ENCODE measurements around the gene ME1.
"Not testable (repeated sequence)": the region's sequence is repeated elsewhere in the genome, so short reads cannot be mapped to it uniquely, and the experiment has no call there.

The ME1 gene

DNA sequence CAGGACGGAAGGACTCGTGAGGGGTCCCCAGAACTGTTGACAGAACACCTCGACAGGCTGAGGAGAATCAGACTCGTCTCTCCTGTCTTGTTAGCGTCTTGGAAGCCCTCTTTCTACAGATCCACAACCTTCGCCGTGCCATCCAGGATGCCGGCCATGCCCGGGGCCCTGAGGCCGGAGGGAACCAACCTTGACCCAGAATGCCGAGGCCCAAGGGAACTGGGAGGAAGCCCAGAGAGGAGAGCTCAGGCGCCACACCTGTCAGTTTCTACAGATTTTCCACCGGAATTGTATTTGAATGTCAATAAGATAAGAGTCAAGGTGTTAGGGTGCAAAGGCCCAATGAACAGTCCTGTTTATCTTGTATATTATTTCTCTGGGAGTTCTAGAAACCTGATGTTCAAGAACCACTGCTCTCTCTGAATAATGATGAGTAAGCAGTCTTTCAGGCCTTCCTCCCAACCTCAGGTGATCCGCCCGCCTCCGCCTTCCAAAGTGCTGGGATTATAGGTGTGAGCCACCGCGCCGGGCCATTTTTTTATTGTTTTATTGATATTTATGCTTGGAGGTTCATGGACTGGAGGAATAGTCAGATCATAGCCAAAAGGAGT, 799 bp upstream of the ME1 start:
- DNase-seq, result no peak

DNA sequence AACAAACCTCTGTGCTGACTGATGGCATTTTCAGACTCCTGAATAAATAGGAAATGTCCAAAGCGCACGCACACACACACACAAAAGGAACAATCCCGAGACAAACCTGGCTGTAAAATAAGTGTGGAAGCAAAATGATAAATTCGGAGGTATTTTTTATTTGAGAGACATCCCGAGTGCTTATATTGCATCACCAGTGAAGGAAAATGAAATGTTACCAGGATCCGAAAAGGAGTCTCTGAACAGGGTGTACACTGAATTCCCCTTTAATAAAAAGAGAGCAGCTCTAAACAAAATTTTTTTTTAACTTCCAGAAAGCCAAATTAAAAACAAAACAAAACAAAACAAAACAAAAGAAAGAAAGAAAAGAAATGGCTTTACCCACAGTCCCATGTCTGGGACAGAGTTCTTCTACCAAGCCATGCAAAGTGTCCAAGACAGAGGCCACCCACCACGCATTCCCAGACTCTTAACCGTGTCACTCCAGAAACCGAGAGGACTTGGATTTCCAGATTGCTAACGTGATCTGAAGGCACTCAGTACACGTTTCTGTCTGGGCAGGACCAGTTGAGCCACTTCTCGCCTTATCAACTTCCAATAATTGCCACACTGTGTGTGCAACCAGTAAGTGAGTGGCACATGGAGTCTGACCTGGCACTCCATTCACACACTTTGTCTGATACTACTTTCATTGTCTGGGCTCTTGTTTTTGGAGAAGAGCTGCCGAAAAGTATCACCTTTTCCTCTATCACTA, 817 bp downstream of the ME1 start:
- DNase-seq, result peak in 1 of 2 experiments; percentile 4

GRCh38 chr6:83429269-83429668, 1.6 kb downstream of the ME1 start:
- DNase-seq, result no peak

- no peak for DNase-seq
Observed at GRCh38 chr6:83424392-83425018, 6.3 kb downstream of the ME1 start.

GRCh38 chr6:83417880-83418663, 12.8 kb downstream of the ME1 start:
- peak; percentile 6 to 10 for DNase-seq

DNA sequence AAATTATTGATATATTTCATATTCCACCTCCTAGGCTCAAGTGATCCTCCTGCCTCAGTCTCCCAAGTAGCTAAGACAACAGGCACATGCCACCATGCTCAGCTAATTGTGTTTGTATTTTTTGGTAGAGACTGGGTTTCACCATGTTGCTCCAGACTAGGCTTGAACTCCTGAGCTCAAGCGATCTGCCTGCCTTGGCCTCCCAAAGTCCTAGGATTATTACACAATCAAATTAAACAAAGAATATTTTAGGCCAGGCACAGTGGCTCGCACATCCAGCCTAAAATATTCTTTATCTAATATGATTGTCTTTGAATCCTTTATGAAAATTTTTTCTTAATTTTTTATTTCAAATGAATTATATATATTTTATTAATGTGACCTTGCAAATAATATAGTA, 17.8 kb downstream of the ME1 start:
- no peak for DNase-seq

DNA sequence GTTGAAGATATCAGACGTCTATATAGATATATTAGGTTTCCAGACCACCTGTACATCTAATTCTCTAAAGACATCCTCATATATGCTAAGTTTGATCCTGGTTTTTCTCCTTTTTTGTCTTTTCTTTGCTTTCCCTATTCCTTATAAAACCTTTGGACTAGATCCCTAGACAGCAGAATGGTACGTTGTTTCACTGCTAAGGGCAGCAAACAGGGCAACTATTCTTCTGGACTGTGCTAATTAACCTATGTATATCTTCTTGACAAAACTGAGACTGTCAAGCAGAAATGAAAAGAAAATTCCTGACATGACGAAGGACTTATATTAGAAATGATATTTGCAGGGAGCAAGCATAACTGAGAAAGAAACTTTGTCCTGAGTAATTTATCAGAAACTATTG, 19.1 kb downstream of the ME1 start:
- no peak for DNase-seq

GRCh38 chr6:83403191-83403590, 27.7 kb downstream of the ME1 start:
- no peak for DNase-seq

- no peak for DNase-seq
Observed at GRCh38 chr6:83389606-83390005, 41.2 kb downstream of the ME1 start.

DNA sequence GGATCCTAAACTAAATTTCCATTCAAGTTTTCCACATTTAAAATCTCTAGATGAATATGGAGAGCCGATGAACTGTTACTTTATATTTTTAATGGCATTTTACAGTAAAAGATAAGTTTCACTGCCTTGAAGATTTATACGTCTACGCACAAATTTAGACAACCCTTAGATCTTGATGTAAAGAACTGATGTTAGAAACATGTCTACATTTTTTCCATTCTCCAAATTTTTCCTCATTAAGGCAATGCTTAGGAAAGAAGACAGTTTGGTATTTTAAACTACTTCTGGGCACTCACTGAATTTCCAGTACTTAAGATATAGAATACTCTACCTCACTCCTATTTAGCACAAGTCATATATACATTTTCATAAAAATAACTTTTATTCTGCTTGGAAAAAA, 45.4 kb downstream of the ME1 start:
- DNase-seq, result no peak

DNA sequence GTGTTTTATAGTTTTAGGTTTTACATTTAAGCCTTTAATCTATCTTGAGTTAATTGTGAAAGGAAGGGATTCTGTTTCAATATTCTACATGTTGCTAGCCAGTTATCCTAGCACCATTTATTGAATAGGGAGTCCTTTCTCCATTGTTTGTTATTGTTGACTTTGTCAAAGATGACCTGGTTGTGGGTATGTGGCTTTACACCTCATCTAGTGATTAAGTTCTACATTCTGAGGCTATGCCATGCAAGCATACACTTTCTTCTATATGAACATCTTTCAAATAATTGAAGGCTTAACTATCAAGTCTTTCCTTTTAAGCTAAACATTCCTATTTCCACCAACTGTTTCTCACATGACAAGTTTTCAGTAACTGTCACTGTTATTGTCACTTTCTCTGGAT, 46.1 kb downstream of the ME1 start:
- DNase-seq, result no peak

DNA sequence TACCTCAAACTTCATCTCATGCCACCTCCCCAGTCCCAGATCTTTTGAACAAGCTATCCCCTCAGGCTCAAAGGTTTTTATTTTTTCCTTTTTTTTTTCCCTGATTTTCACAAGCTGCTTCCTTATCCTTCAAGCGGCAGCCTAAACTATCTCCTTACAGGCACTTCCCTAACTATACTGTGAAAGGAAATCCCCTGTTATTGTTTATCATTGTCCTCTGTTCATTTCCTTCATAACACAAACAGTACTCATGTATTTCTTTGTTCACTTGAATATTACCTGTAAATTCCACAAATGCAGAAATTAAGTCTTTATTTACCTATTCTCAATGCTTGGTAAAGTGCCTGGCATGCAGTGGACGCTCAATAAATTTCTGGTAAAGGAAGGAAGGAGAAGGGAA, 48.9 kb downstream of the ME1 start:
- no peak for DNase-seq

- DNase-seq, result no peak
Observed at GRCh38 chr6:83378621-83379388, 52.0 kb downstream of the ME1 start.

- DNase-seq, result no peak
Observed at GRCh38 chr6:83371423-83371822, 59.4 kb downstream of the ME1 start.

DNA sequence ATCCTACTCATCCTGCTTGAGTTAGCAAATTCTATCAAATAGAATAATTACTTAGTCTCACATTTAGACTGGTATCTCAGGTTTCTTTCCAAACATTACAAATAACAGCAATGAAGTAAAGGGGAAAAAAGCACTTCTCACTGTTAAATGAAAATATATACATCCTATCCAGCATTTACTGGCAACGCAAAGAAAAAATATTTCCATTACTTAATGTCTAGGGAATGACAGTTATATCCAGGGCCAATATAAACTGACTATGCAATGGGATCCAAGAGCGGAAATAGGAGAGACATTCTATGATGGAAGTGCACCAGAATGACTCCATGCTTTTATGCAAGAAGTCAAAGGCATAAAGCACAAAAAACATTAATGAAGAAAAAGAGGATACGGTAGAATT, 60.3 kb downstream of the ME1 start:
- no peak for DNase-seq

- DNase-seq, result no peak
Observed at GRCh38 chr6:83369692-83370091, 61.2 kb downstream of the ME1 start.

DNA sequence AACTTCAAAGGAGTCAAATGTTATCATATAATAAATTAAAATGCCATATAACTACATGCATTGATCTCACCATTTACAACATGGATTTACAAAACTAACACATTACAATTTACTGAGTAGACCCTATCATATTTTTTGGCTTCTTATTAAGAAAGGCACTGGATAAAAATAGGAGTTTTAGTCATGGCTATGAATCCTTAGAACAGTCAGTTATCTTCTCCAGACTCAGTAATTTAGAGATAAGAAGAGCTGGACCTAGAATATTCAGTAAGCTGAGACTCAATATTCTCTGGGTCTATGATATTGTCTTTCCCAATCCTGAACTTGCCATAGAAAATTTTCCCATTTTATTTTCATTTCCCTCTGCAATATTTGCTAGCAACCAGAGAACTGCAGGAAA, 62.3 kb downstream of the ME1 start:
- no peak for DNase-seq

GRCh38 chr6:83367104-83367503, 63.7 kb downstream of the ME1 start:
- DNase-seq, result no peak

GRCh38 chr6:83365931-83366330, 64.9 kb downstream of the ME1 start:
- no peak for DNase-seq

- DNase-seq, result not testable (repeated sequence)
Observed at GRCh38 chr6:83362349-83362748, 68.5 kb downstream of the ME1 start.

DNA sequence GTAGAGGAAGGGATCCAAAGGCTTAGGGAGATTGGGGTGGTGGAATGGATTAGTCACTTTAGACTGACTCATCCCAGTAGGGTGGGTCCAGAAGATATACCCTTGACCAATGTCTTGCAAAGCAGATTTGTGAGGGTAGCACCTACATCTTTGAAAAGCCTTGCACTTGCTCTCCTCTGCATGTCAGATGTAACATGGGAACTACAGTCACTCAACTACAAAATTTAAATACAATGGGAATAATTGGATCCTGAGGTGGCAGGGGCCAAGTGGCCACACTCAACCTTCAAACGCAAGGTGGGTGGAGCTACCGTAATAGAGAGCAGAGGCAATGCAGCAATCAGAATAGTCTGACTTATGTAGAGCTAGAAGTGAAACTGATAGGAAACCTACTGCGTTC, 71.2 kb downstream of the ME1 start:
- no peak for DNase-seq

DNA sequence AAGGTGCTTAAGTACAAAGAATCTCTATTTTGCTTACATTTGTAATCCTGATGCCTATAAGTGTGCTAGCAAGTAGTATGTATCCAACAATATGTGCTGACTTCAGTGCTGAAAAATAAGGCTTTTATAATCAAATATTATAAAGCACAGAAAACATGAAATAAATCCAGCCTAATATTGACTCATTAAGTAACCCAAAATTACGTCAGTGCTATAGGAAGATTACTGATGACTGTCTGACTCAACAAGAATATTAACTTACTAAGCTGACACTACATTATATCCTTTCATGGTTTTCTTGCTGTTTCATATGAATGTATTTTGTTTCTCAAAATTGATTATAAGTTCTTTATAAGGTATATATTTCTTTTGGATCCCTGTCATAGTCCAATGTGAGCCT, 76.1 kb downstream of the ME1 start:
- no peak for DNase-seq
